Uterus (tissue), 2 donors: ENCODE data around the gene ERVW-1.
"Not testable (repeated sequence)": the region's sequence is repeated elsewhere in the genome, so short reads cannot be mapped to it uniquely, and the experiment has no call there.

Experiments
- CTCF ChIP-seq, 4 experiments: fragments of 200-600 bp in 2 of 4; fragments of 450-650 bp in 2 of 4; sonication (generic) in 2 of 4; IDR thresholded peaks; one replicate each; pipeline ENCODE4 v1.5.1; 2016 to 2019; ENCODE audit warnings: antibody characterized with exemption in 4 of 4, mild to moderate bottlenecking in 2 of 4, moderate library complexity in 1 of 4
- POLR2A ChIP-seq, 2 donors: fragments of 450-650 bp; IDR thresholded peaks; one replicate each; pipeline ENCODE4 v1.6.1; 2016; ENCODE audit warnings: antibody characterized with exemption in 2 of 2, mild to moderate bottlenecking in 1 of 2, moderate library complexity in 1 of 2

- TF ChIP-seq CTCF, POLR2A (IDR thresholded peaks at IDR 0.05): not testable (repeated sequence)
These were observed 2.4 kb downstream of the ERVW-1 start for GRCh38 chr7:92475261-92475770.
